Activated CD8-positive, alpha-beta T cell treated with anti-CD3 and anti-CD28 coated beads for 36 hours (primary cell): Measurements from ENCODE around the gene KLF18. TPM values are rescaled to one million over a fixed set of nuclear protein-coding genes. Genes with fewer than 3 reads are reported as not detected.
"Not testable (repeated sequence)": the region's sequence is repeated elsewhere in the genome, so short reads cannot be mapped to it uniquely, and the experiment has no call there.

Experiments used
- ATAC-seq: fragments of 200-7000 bp; cut with Tn5 transposase; one replicate; pipeline ENCODE4 v1.10.0; 2021; ENCODE audit warnings: mild to moderate bottlenecking, moderate library complexity
- CTCF ChIA-PET: fragments of 350-600 bp; sonication (Branson Sonifier 250); formaldehyde crosslinking; loops from one replicate; lab custom pipeline; 2021; ENCODE audit warnings: antibody characterized with exemption; lab: Charles Lee
- POLR2A ChIA-PET: fragments of 350-600 bp; sonication (Branson Sonifier 250); formaldehyde crosslinking; loops from one replicate; lab custom pipeline; 2021; ENCODE audit warnings: antibody characterized with exemption; lab: Charles Lee
- DNase-seq: peaks from one replicate; pipeline ENCODE4 v3.0.0-alpha.2; 2020
- H3K27ac Mint-ChIP-seq: one replicate; pipeline ENCODE4 v1.8.0; 2021; ENCODE audit warnings: mild to moderate bottlenecking, mixed read lengths
- H3K27me3 Mint-ChIP-seq: one replicate; pipeline ENCODE4 v1.8.0; 2021; ENCODE audit warnings: mixed read lengths
- H3K36me3 Mint-ChIP-seq: one replicate; pipeline ENCODE4 v1.8.0; 2021; ENCODE audit warnings: low read depth, mixed read lengths
- H3K4me1 Mint-ChIP-seq: one replicate; pipeline ENCODE4 v1.8.0; 2021; ENCODE audit warnings: low read depth, mixed read lengths
- H3K4me3 Mint-ChIP-seq: one replicate; pipeline ENCODE4 v1.8.0; 2021; ENCODE audit warnings: mild to moderate bottlenecking, moderate library complexity, mixed read lengths
- H3K9me3 Mint-ChIP-seq: one replicate; pipeline ENCODE4 v1.8.0; 2021; ENCODE audit warnings: mixed read lengths
- intact Hi-C: fragments of 100-400 bp; cut with micrococcal nuclease; formaldehyde crosslinking; loops from one replicate; pipeline ENCODE4 v1.10.0; 2022
- total RNA-seq, 2 experiments: library from RNA; stranded (reverse); gene quantifications; one replicate each; pipeline ENCODE4 v1.2.3, GENCODE V29; 2021
- TF ChIP-seq, protein P1 (sequence below): fragments of 200-600 bp; IDR thresholded peaks from one replicate; pipeline ENCODE4 v1.8.0; 2022; ENCODE audit warnings: antibody characterized with exemption, mild to moderate bottlenecking

KLF18 gene
- total RNA-seq, 2 experiments from 2014 or later, result not detected

- CTCF ChIA-PET, result no interaction called here
- Mint-ChIP-seq H3K27ac (no peak overlapping the region), H3K4me3 (no peak overlapping the region), H3K36me3 (no peaks in the 10 kb centered on the region), H3K27me3 (peaks cover 9% of the 10 kb centered on the region), H3K9me3 (no peaks in the 10 kb centered on the region), H3K4me1 (peaks cover 8% of the 10 kb centered on the region)
- TF ChIP-seq, protein P1, sequence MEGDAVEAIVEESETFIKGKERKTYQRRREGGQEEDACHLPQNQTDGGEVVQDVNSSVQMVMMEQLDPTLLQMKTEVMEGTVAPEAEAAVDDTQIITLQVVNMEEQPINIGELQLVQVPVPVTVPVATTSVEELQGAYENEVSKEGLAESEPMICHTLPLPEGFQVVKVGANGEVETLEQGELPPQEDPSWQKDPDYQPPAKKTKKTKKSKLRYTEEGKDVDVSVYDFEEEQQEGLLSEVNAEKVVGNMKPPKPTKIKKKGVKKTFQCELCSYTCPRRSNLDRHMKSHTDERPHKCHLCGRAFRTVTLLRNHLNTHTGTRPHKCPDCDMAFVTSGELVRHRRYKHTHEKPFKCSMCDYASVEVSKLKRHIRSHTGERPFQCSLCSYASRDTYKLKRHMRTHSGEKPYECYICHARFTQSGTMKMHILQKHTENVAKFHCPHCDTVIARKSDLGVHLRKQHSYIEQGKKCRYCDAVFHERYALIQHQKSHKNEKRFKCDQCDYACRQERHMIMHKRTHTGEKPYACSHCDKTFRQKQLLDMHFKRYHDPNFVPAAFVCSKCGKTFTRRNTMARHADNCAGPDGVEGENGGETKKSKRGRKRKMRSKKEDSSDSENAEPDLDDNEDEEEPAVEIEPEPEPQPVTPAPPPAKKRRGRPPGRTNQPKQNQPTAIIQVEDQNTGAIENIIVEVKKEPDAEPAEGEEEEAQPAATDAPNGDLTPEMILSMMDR, result no peak
- intact Hi-C loops, result no loop called here
- peak; percentile 18 for DNase-seq
- ATAC-seq, result no peak
- POLR2A ChIA-PET, result interaction anchor here (1.0 kb wide), 1 partner anchor 33 kb away, joined by 3 read pairs; no protein-coding TSS in a partner anchor
Measured at GRCh38 chr1:44151332-44151731, 9.9 kb upstream of the KLF18 start.

- H3K27me3 Mint-ChIP-seq, result peaks cover 10% of the 10 kb centered on the region
- TF ChIP-seq, protein P1, result no peak
- no peak overlapping the region for H3K4me3 Mint-ChIP-seq
- peaks cover 15% of the 10 kb centered on the region for H3K9me3 Mint-ChIP-seq
- CTCF ChIA-PET, result interaction anchor here (1.5 kb wide), 1 partner anchor 12 kb away, joined by 4 read pairs; no protein-coding TSS in a partner anchor
- POLR2A ChIA-PET, result no interaction called here
- H3K36me3 Mint-ChIP-seq, result peaks cover 7% of the 10 kb centered on the region
- peaks cover 8% of the 10 kb centered on the region for H3K4me1 Mint-ChIP-seq
- no peak for DNase-seq
- no peak for ATAC-seq
- no peak overlapping the region for H3K27ac Mint-ChIP-seq
- intact Hi-C loops, result no loop called here
Measured at GRCh38 chr1:44147582-44147981, 6.2 kb upstream of the KLF18 start.

- CTCF ChIA-PET, result no interaction called here
- POLR2A ChIA-PET, result interaction anchor here (0.7 kb wide), 1 partner anchor 24 kb away, joined by 4 read pairs; no protein-coding TSS in a partner anchor
Measured at GRCh38 chr1:44146536-44147361, 5.3 kb upstream of the KLF18 start.

DNA sequence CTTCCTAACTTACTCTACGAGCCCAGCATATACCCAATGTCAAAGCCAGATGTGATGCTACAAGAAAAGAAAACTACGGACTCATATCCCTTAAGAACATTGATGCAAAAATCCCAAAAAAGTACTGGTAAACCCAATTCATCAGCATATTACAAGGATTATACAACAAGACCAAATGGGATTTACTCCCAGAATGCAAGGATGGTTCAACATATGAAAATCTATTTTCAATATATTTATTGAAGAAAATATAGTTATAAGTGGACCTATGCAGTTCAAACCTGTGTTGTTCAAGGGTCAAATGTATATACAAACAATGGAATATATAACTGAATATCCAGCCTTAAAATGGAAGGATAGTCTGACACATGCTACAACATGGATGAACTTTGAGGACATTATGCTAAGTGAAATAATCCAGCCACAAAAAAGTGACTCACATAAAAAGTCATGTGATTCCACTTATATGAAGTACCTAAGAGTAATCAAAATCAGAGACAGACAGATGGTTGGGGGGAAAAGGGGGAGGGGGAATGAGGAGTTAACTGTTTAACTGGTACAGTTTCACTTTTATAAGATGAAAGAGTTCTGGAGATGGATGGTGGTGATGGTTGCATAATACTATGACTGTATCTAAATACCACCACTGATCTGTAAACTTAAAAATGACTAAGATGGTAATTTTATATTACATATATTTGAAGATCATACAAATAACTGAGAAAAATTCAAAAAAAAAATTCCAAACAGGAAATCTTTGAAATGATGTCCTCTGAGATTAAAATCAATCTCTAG, 3.7 kb upstream of the KLF18 start:
- ATAC-seq (no peak), DNase-seq (no peak)
- H3K4me1 Mint-ChIP-seq, result no peaks in the 10 kb centered on the region
- no peak overlapping the region for H3K27ac Mint-ChIP-seq
- peaks cover 15% of the 10 kb centered on the region for H3K9me3 Mint-ChIP-seq
- H3K36me3 Mint-ChIP-seq, result peaks cover 7% of the 10 kb centered on the region
- POLR2A ChIA-PET, result no interaction called here
- peaks cover 5% of the 10 kb centered on the region for H3K27me3 Mint-ChIP-seq
- CTCF ChIA-PET, result no interaction called here
- H3K4me3 Mint-ChIP-seq, result no peak overlapping the region
- TF ChIP-seq, protein P1, result no peak
- intact Hi-C loops, result no loop called here

More at GRCh38 chr1:44146536-44147361, 5.3 kb upstream of the KLF18 start:
- Mint-ChIP-seq H3K4me3 (no peak overlapping the region), H3K36me3 (peaks cover 7% of the 10 kb centered on the region), H3K27ac (no peak overlapping the region), H3K27me3 (peaks cover 8% of the 10 kb centered on the region), H3K9me3 (peaks cover 15% of the 10 kb centered on the region), H3K4me1 (peaks cover 5% of the 10 kb centered on the region)
- DNase-seq (no peak), ATAC-seq (no peak)
- TF ChIP-seq, protein P1, result no peak
- intact Hi-C loops, result no loop called here

- H3K4me1 Mint-ChIP-seq, CTCF ChIA-PET, H3K27me3 Mint-ChIP-seq, POLR2A ChIA-PET, H3K27ac Mint-ChIP-seq, intact Hi-C loops, H3K9me3 Mint-ChIP-seq, H3K4me3 Mint-ChIP-seq, ATAC-seq, H3K36me3 Mint-ChIP-seq, DNase-seq: not testable (repeated sequence)
Measured at GRCh38 chr1:44139565-44139964, 1.9 kb downstream of the KLF18 start.
